Endometrial microvascular endothelial cells (primary cell): Measurements from ENCODE around the gene SHISAL1. TPM values are rescaled to one million over a fixed set of nuclear protein-coding genes. Genes with fewer than 3 reads are reported as not detected.

Experiments
- in situ Hi-C: cut with HindIII; loops from 2 replicates; pipeline ENCODE4 v1.10.0; 2017; ENCODE audit warnings: low sequenced_read_pairs, low pct_unique_long_range_greater_than_20kb; ENCODE audit errors: inconsistent ontology term
- total RNA-seq: library from RNA; depleted of rRNA; stranded (reverse); fragments of >200 nt; gene quantifications from one replicate; pipeline ENCODE4 v1.2.3, GENCODE V29; 2015; ENCODE audit errors: inconsistent ontology term

SHISAL1 gene
- total RNA-seq, 1 donor from 2014 or later, result not detected

GRCh38 chr22:44271732-44272400, 40.9 kb downstream of the SHISAL1 start:
- in situ Hi-C loops, result no loop called here

GRCh38 chr22:44271010-44271500, 41.7 kb downstream of the SHISAL1 start:
- in situ Hi-C loops, result no loop called here

GRCh38 chr22:44270556-44270880, 42.2 kb downstream of the SHISAL1 start:
- in situ Hi-C loops, result no loop called here

GRCh38 chr22:44269757-44270555, 42.8 kb downstream of the SHISAL1 start:
- in situ Hi-C loops, result no loop called here

- in situ Hi-C loops, result no loop called here
Measured at GRCh38 chr22:44269117-44269498, 43.6 kb downstream of the SHISAL1 start.

GRCh38 chr22:44268431-44269116, 44.2 kb downstream of the SHISAL1 start:
- in situ Hi-C loops, result no loop called here

GRCh38 chr22:44267856-44268255, 44.9 kb downstream of the SHISAL1 start:
- in situ Hi-C loops, result no loop called here

- in situ Hi-C loops, result no loop called here
Measured at GRCh38 chr22:44266796-44267760, 45.7 kb downstream of the SHISAL1 start.

- in situ Hi-C loops, result no loop called here
Measured at GRCh38 chr22:44263547-44263946, 49.2 kb downstream of the SHISAL1 start.

- in situ Hi-C loops, result no loop called here
Measured at GRCh38 chr22:44261861-44262595, 50.7 kb downstream of the SHISAL1 start.

- in situ Hi-C loops, result no loop called here
Measured at GRCh38 chr22:44261164-44261860, 51.4 kb downstream of the SHISAL1 start.

- in situ Hi-C loops, result no loop called here
Measured at GRCh38 chr22:44260216-44261035, 52.3 kb downstream of the SHISAL1 start.

- in situ Hi-C loops, result no loop called here
Measured at GRCh38 chr22:44259366-44260215, 53.2 kb downstream of the SHISAL1 start.

GRCh38 chr22:44256556-44257485, 55.9 kb downstream of the SHISAL1 start:
- in situ Hi-C loops, result no loop called here

GRCh38 chr22:44256085-44256484, 56.7 kb downstream of the SHISAL1 start:
- in situ Hi-C loops, result no loop called here
